Activated CD4-positive, alpha-beta memory T cell treated with anti-CD3 and anti-CD28 coated beads, Interleukin-2, amount 10 ng/mL, durations not matched to agents 7 days and 5 days (primary cell): Measurements from ENCODE around the gene F12. TPM values are rescaled to one million over a fixed set of nuclear protein-coding genes. Genes with fewer than 3 reads are reported as not detected.
A peak's percentile ranks its signal among the peaks of the same experiment; 100 is the strongest.

ENCODE experiments used
- CTCF ChIA-PET: fragments of 350-600 bp; sonication (Branson Sonifier 250); formaldehyde crosslinking; loops from one replicate; lab custom pipeline; 2021; ENCODE audit warnings: antibody characterized with exemption, inconsistent platforms; lab: Charles Lee
- POLR2A ChIA-PET: fragments of 350-600 bp; sonication (Branson Sonifier 250); formaldehyde crosslinking; loops from one replicate; lab custom pipeline; 2021; ENCODE audit warnings: antibody characterized with exemption; lab: Charles Lee
- DNase-seq: peaks from one replicate; pipeline ENCODE4 v3.0.0-alpha.2; 2020
- H3K27ac Mint-ChIP-seq: one replicate; pipeline ENCODE4 v1.8.0; 2021; ENCODE audit warnings: mild to moderate bottlenecking, mixed read lengths
- H3K27me3 Mint-ChIP-seq: one replicate; pipeline ENCODE4 v1.8.0; 2021; ENCODE audit warnings: mixed read lengths
- H3K36me3 Mint-ChIP-seq: one replicate; pipeline ENCODE4 v1.8.0; 2021; ENCODE audit warnings: low read depth, mixed read lengths
- H3K4me1 Mint-ChIP-seq: one replicate; pipeline ENCODE4 v1.8.0; 2021; ENCODE audit warnings: mixed read lengths
- H3K4me3 Mint-ChIP-seq: one replicate; pipeline ENCODE4 v1.8.0; 2021; ENCODE audit warnings: mild to moderate bottlenecking, mixed read lengths
- H3K9me3 Mint-ChIP-seq: one replicate; pipeline ENCODE4 v1.8.0; 2021; ENCODE audit warnings: mixed read lengths
- total RNA-seq, 2 experiments: library from RNA; stranded (reverse); gene quantifications; one replicate each; pipeline ENCODE4 v1.2.3, GENCODE V29; 2021

Gene F12
- total RNA-seq, 2 experiments from 2014 or later = 1.5 to 1.6 TPM

DNA sequence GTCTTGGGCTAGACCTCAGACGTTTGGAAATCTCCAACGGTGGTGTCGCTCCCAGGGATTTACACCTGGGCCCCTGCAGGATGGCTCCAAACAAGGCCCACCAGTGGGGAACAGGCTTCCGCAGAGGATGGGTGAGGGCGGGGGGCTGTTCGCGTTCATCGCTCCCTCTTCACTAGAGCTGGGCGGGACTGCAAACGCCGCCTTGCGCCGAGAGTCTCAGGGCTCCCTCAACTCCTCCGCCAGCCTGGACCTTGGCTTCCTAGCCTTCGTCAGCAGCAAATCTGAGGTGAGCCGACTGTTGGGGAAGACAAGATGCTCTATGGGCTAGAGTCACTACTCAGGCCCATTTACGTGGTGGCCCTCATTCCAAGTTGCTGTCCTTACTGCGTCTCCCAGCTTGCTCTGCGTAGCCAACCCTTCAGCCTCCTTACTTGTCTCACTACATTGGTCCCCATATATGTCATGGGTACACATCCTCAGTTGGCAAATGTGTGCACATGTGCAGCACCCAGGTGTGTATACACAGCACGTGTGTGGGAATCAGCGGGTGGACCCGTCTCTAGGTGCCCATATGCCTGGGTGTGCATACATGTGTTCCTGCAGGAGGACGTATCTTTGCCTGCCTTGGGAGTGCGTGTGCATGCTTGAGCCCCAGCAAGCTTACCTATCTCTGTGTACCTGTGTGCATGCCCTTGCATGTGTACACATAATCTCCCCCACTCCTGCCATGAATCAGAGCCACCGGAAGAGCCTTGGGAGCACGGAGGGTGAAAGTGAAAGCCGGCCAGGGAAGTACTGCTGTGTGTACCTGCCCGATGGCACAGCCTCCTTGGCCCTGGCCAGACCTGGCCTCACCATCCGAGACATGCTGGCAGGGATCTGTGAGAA lies 41.1 kb downstream of the F12 start:
- CTCF ChIA-PET = interaction anchor here (0.6 to 7.2 kb wide), 17 partner anchors 8 to 133 kb away, joined by 3 to 94 read pairs (median 4); partner anchors contain the start of genes LMAN2, RGS14 and SLC34A1
- Mint-ChIP-seq H3K27me3 (no peaks in the 10 kb centered on the region), H3K36me3 (peaks cover 66% of the 10 kb centered on the region), H3K4me3 (no peak overlapping the region), H3K4me1 (peaks cover 73% of the 10 kb centered on the region), H3K9me3 (no peaks in the 10 kb centered on the region), H3K27ac (no peak overlapping the region)
- DNase-seq = no peak
- POLR2A ChIA-PET = interaction anchor here (0.6 to 7.2 kb wide), 5 partner anchors 9 to 78 kb away, joined by 3 to 62 read pairs (median 13); partner anchors contain the start of genes LMAN2 and RGS14

DNA sequence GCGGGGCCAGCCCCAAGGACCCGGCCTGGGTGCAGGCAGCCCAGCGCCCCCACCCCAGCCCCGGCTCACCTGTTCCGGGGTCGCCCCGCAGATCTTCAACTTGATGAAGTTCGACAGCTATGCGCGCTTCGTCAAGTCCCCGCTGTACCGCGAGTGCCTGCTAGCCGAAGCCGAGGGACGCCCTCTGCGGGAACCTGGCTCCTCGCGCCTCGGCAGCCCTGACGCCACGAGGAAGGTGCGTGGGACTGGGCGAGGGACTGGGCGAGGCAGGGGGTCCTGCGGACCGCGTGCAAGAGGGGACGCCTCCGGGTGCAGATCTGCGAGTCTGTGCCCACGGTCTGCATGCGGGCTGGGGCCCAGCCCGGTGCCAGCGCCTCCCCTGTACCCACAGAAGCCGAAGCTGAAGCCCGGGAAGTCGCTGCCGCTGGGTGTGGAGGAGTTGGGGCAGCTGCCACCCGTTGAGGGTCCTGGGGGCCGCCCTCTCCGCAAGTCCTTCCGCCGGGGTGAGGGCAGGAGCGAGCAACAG lies 42.0 kb downstream of the F12 start:
- ChIA-PET CTCF (interaction anchor here (0.6 to 1.5 kb wide), 3 partner anchors 22 to 57 kb away, joined by 3 read pairs; no protein-coding TSS in a partner anchor), POLR2A (interaction anchor here (1.9 to 3.9 kb wide), 2 partner anchors 9 to 16 kb away, joined by 5 to 14 read pairs; partner anchors contain the start of genes LMAN2 and RGS14)
- H3K27me3 Mint-ChIP-seq = no peaks in the 10 kb centered on the region
- H3K36me3 Mint-ChIP-seq = peaks cover 59% of the 10 kb centered on the region
- H3K9me3 Mint-ChIP-seq = no peaks in the 10 kb centered on the region
- H3K4me3 Mint-ChIP-seq = no peak overlapping the region
- DNase-seq = no peak
- peaks cover 71% of the 10 kb centered on the region for H3K4me1 Mint-ChIP-seq
- no peak overlapping the region for H3K27ac Mint-ChIP-seq

GRCh38 chr5:177366528-177367322 lies 42.6 kb downstream of the F12 start:
- peaks cover 72% of the 10 kb centered on the region for H3K4me1 Mint-ChIP-seq
- no peak overlapping the region for H3K27ac Mint-ChIP-seq
- no peaks in the 10 kb centered on the region for H3K9me3 Mint-ChIP-seq
- H3K4me3 Mint-ChIP-seq = no peak overlapping the region
- ChIA-PET CTCF (interaction anchor here (0.6 to 1.5 kb wide), 3 partner anchors 23 to 57 kb away, joined by 3 read pairs; no protein-coding TSS in a partner anchor), POLR2A (interaction anchor here (0.8 to 3.9 kb wide), 4 partner anchors 9 to 135 kb away, joined by 3 to 14 read pairs (median 4); partner anchors contain the start of genes LMAN2 and RGS14)
- H3K36me3 Mint-ChIP-seq = peaks cover 60% of the 10 kb centered on the region
- no peak for DNase-seq
- H3K27me3 Mint-ChIP-seq = no peaks in the 10 kb centered on the region

DNA sequence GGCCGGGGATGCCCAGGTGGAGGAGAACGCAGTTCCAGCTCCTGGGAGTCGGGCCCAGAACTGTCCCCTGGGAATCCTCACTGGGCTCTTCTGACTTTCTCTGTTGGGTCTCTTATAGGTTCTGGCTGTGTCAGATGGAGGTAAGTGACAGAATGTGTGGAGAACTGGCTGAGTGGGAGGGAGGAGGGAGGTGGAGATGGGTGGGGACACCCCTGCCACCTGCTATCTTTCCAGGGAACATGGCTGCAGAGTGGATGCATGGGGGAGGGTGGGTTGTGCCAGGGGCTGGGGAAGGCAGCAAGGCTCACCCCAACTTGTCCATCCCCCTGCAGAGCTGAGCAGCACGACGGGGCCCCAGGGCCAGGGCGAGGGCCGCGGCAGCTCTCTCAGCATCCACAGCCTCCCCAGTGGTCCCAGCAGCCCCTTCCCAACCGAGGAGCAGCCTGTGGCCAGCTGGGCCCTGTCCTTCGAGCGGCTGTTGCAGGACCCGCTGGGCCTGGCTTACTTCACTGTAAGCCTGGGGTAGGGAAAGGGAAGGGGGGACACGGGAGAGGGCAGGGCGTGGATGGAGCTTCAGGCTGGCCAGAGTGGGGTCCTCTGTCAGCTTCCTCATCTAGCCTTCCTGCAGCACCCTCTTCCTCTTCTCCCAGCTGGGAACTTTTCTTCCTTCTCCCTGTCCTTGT lies 43.4 kb downstream of the F12 start:
- Mint-ChIP-seq H3K36me3 (peaks cover 56% of the 10 kb centered on the region), H3K9me3 (no peaks in the 10 kb centered on the region), H3K27ac (no peak overlapping the region), H3K27me3 (no peaks in the 10 kb centered on the region), H3K4me1 (peaks cover 73% of the 10 kb centered on the region), H3K4me3 (no peak overlapping the region)
- DNase-seq = no peak
- ChIA-PET POLR2A (interaction anchor here (0.9 to 3.9 kb wide), 4 partner anchors 8 to 56 kb away, joined by 3 to 14 read pairs (median 4); partner anchors contain the start of genes LMAN2 and RGS14), CTCF (interaction anchor here (1.5 to 1.7 kb wide), 2 partner anchors 25 to 56 kb away, joined by 3 to 7 read pairs; no protein-coding TSS in a partner anchor)

DNA sequence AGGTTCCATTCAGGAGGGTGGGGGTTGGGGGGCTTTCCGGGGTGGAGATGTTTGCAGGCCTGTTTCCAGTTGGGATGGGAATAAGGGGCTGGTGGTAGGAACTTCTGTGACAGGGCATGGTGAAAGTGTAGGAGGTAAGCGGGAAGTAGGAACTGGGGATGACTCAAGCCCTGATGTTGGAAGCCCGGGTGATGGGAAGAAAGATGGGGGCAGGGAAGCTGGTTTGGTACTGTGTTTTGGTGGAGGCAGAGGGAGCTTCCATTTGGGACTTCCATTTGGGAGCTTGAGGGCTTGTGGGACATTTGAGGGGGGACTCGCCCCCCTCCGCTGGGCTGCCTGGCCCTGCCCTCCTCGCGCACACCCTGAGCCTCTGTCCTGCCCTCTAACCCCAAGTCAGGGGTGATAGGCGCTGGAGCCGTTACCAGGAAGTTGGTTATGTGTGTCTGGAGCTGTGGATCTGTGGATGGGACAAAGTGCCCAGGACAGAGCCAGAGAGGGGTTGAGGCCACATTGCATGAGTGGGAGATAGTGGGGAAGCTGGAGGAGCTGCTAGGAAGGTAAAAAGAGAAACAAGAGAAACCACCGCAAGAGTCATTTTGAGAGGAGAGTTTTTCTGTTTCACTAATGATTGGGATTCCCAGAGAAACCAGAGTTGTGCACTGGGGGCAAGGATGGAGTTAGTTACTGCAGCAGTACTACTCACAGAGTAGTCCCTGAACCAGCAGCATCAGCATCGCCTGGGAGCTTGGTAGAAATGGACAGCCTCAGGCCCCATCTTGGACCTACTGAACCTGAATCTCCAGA lies 45.0 kb downstream of the F12 start:
- H3K27me3 Mint-ChIP-seq = no peaks in the 10 kb centered on the region
- no peak for DNase-seq

GRCh38 chr5:177363565-177363964 lies 45.8 kb downstream of the F12 start:
- Mint-ChIP-seq H3K4me1 (peaks cover 75% of the 10 kb centered on the region), H3K27me3 (no peaks in the 10 kb centered on the region), H3K27ac (no peak overlapping the region), H3K9me3 (no peaks in the 10 kb centered on the region), H3K4me3 (no peak overlapping the region), H3K36me3 (peaks cover 58% of the 10 kb centered on the region)
- ChIA-PET CTCF (interaction anchor here (0.9 to 1.2 kb wide), 5 partner anchors 9 to 54 kb away, joined by 3 to 8 read pairs (median 4); no protein-coding TSS in a partner anchor), POLR2A (interaction anchor here (1.3 to 3.9 kb wide), 2 partner anchors 12 to 26 kb away, joined by 3 to 14 read pairs; partner anchors contain the start of gene LMAN2)
- no peak for DNase-seq

More for the DNA sequence above, 45.0 kb downstream of the F12 start:
- Mint-ChIP-seq H3K4me1 (peaks cover 75% of the 10 kb centered on the region), H3K9me3 (no peaks in the 10 kb centered on the region), H3K36me3 (peaks cover 58% of the 10 kb centered on the region), H3K4me3 (peak overlapping the region; percentile 41), H3K27ac (peak overlapping the region; percentile 49)
- ChIA-PET POLR2A (interaction anchor here (0.7 to 3.9 kb wide), 6 partner anchors 9 to 54 kb away, joined by 3 to 14 read pairs (median 3); partner anchors contain the start of gene LMAN2), CTCF (interaction anchor here (0.8 to 1.7 kb wide), 11 partner anchors 8 to 91 kb away, joined by 3 to 8 read pairs (median 4); no protein-coding TSS in a partner anchor)

GRCh38 chr5:177362610-177363507 lies 46.5 kb downstream of the F12 start:
- peak overlapping the region; percentile 66 for H3K4me3 Mint-ChIP-seq
- no peaks in the 10 kb centered on the region for H3K27me3 Mint-ChIP-seq
- H3K4me1 Mint-ChIP-seq = peaks cover 72% of the 10 kb centered on the region
- H3K36me3 Mint-ChIP-seq = peaks cover 56% of the 10 kb centered on the region
- no peaks in the 10 kb centered on the region for H3K9me3 Mint-ChIP-seq
- no peak overlapping the region for H3K27ac Mint-ChIP-seq
- peak; percentile 57 for DNase-seq
- ChIA-PET CTCF (interaction anchor here (0.8 to 5.8 kb wide), 5 partner anchors 8 to 93 kb away, joined by 3 to 47 read pairs (median 4); no protein-coding TSS in a partner anchor), POLR2A (interaction anchor here (2.6 to 8.7 kb wide), 2 partner anchors 9 to 12 kb away, joined by 37 to 62 read pairs; partner anchors contain the start of gene LMAN2)

DNA sequence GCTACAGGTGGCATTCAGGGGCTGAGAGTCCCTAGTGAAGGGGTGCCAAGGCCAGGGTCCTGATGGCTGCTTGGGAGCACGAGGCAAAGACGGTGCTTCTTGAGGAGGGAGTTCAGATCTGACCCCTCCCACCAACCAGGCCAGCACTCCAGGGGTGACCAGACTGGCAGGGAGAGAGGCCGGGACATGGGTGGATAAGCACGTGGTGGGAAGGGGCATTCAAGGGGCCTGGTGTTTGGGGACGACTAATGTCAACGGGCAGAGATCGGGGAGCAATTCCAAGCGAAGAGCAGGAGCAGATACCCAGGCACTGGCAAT lies 47.1 kb downstream of the F12 start:
- Mint-ChIP-seq H3K36me3 (peaks cover 54% of the 10 kb centered on the region), H3K27ac (peak overlapping the region; percentile 23), H3K4me1 (peaks cover 77% of the 10 kb centered on the region), H3K4me3 (peak overlapping the region; percentile 66), H3K27me3 (no peaks in the 10 kb centered on the region), H3K9me3 (no peaks in the 10 kb centered on the region)
- ChIA-PET CTCF (interaction anchor here (0.8 to 5.8 kb wide), 9 partner anchors 9 to 93 kb away, joined by 3 to 47 read pairs (median 3); partner anchors contain the start of gene LMAN2), POLR2A (interaction anchor here (1.1 to 8.7 kb wide), 4 partner anchors 9 to 50 kb away, joined by 3 to 62 read pairs (median 21); partner anchors contain the start of gene LMAN2)
- DNase-seq = no peak

DNA sequence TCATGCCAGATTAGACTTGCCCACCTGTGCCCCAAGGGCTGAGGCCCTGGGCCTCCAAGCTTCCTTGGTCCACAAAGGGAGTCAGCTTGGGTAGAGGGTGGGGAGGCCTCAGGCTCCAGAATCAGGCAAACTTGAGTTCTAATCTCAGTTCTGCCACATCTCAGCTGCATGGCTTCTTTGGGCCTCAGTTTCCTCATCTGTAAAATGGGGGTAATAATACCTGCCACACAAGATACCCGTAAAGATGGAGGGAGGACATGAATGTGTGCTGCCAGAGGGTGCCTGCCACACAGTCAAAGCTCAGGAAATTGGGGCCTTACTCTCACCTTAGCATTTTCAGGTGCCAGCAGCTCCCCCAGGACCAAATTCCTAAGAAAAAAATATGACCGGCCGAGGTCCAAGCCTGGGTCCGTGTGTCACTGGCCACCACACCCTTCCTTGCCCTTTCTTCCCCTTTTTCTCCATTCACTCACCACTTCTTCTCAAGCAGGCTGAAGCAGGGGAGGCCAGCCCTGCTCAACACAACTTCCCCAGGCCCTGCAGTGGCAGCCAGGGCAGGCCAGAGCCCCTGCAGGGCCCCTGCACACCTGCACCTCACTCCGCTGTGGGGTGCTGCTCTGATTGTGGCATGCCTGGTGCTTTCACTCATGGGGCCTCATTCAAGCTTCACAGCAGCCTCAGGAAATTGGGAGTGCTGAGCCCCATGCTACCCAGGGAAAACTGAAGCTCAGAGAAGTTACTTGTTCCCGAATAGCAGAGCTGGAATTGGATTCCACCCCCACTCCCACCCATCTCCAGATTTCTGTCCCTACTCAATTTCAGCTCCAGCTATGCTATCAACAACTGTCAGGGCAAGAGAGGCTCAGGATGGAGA lies 47.7 kb downstream of the F12 start:
- Mint-ChIP-seq H3K9me3 (no peaks in the 10 kb centered on the region), H3K27me3 (no peaks in the 10 kb centered on the region), H3K4me1 (peaks cover 83% of the 10 kb centered on the region), H3K27ac (peak overlapping the region; percentile 23), H3K4me3 (peak overlapping the region; percentile 66), H3K36me3 (peaks cover 52% of the 10 kb centered on the region)
- POLR2A ChIA-PET = interaction anchor here (0.6 to 8.7 kb wide), 6 partner anchors 10 to 49 kb away, joined by 3 to 62 read pairs (median 4); partner anchors contain the start of gene LMAN2
- CTCF ChIA-PET = interaction anchor here (0.8 to 5.8 kb wide), 12 partner anchors 9 to 136 kb away, joined by 3 to 47 read pairs (median 3); partner anchors contain the start of genes LMAN2 and PDLIM7
- no peak for DNase-seq
